ENCODE results near the gene IWS1. TPM values are rescaled to one million over a fixed set of nuclear protein-coding genes. Genes with fewer than 3 reads are reported as not detected.
"Not testable (repeated sequence)": the region's sequence is repeated elsewhere in the genome, so short reads cannot be mapped to it uniquely, and the experiment has no call there.

IWS1 gene
- total RNA-seq, 1 experiment from 2014 or later = 49.8 TPM

GRCh38 chr2:127463155-127463991 is 62.9 kb downstream of the IWS1 start:
- DNase-seq (ENCODE audit: extremely low read depth, low read depth) = no peak

DNA sequence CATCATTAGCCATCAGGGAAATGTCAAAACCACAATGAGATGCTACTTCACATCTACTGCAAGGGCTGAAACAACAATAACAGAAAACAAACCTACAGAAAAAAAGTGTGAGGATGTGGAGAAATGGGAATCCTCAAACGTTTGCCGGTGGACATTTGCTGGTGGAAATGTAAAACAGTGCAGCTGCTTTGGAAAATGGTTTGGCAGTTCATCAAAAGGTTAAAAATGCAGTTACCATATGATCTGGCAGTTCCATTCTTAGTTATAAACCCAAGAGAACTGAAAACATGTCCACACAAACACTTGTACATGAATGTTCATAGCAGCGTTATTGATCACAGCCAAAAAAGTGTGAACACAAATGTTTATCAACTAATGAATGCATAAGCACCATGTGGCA is 63.8 kb downstream of the IWS1 start:
- no peak for DNase-seq (ENCODE audit: extremely low read depth, low read depth)

- no peak for DNase-seq (ENCODE audit: extremely low read depth, low read depth)
Measured at GRCh38 chr2:127456960-127457359, 69.3 kb downstream of the IWS1 start.

DNA sequence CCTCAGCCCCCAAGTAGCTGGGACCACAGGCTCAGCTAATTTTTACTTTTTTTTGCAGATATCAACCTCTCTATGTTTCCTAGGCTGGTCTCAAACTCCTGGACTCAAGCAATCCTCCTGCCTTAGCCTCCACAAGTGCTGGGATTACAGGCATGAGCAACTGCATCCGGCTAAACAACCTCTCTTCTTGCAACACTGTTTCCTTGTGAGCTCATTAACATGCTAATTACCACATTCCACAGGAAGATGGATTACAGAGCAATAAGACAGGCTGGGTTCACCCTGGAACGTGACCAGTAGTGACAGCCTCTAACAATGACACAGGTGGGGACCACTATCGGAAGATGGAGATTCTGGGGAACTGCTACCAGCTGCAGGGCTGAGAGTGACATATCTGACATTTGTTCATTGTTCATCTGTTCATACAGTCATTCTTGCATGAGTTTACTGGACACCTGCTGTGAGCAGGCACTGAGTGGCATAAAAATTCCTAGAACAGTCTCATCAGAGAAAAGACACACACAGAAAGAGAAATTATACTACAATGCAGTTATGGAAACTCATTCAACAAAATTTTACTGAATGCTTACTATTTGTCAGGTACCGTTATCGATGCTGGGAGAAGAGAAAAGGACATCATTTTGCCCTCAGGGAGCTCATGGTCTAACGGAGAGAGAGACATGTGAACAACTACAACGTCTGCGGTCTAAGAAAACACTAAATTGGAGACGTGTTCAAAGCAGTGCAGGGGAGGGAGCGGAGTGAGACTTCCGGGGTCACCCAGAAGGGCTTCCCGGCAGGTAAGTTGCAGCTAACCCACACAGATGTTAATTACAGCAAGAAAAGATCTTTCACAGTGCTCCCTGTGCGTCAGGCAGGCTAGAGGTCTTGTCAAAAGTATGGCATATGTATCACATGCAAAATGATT is 70.5 kb downstream of the IWS1 start:
- DNase-seq (ENCODE audit: extremely low read depth, low read depth) = no peak

GRCh38 chr2:127454595-127455565 is 71.4 kb downstream of the IWS1 start:
- no peak for DNase-seq (ENCODE audit: extremely low read depth, low read depth)

DNA sequence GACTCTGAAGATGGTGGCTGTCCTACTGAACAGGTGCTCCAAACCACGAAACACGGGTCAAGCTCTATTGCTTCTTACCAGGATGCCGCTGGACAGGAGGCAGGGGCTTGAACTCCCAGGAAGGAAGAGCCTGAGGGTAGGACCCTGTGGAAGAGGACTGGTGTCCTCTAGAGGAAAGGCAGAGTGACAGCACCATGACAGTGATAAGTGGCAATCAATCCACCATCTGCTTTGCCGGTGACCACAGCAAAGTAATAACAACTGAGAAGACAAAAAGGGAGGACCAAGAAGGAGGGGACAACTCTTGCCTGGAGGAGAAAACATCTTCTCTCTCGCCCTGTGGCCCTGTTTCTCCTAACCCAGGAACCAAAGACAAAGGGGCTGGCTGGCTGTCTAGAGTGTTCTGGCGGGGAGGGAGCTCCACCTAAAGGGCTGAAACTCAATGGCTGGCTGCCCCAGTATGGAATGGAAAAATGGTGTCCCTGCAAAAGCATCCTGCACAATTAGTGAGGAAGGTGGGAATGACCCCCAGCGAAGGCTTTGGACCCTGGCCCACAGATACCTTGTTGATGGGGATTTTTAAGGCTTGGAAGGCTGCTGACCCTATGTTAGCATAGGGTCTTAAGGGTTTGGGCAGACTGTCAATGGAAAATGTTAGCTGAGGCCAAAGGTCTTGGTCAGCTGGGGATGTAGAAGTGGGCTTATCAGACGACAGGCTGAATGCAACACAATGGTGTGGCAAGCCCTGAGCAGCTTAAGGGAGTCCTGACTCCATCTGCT is 72.7 kb downstream of the IWS1 start:
- no peak for DNase-seq (ENCODE audit: extremely low read depth, low read depth)

- DNase-seq (ENCODE audit: extremely low read depth, low read depth) = no peak
Measured at GRCh38 chr2:127453013-127453391, 73.3 kb downstream of the IWS1 start.

DNA sequence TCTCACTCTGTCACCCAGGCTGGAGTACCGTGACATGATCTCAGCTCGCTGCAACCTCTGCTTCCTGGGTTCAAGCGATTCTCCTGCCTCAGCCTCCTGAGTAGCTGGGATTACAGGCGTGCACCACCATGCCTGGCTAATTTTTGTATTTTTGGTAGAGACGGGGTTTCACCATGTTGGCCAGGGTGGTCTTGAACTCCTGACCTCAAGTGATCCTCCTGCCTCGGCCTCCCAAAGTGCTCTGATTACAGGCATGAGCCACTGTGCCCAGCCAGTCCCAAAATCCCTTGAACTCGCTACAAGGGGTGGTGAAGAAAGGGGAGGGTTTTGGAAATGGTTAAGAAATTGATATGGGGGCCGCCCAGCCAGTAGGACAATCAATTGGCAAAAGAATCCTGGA is 73.9 kb downstream of the IWS1 start:
- DNase-seq (ENCODE audit: extremely low read depth, low read depth) = not testable (repeated sequence)

DNA sequence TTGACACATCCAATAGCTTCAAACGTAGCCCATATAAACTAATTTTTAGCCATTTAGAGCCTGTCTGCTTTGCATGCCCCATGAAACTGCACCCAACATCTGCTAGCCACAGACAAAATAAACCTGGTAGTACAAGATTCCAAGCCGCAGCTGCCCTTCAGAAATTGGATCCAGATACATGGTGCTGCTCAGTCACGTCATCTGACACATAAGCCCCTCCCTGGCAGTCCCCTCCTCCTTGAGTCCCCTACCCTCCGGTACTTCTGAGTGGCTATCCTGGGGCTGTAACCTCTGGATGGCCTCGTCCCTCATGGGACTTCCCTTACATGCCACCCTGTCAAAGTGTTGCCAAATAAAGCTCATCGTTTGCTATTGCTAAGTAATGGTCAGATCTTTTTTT is 74.3 kb downstream of the IWS1 start:
- no peak for DNase-seq (ENCODE audit: extremely low read depth, low read depth)

- no peak for DNase-seq (ENCODE audit: extremely low read depth, low read depth)
Measured at GRCh38 chr2:127449898-127450297, 76.4 kb downstream of the IWS1 start.

DNA sequence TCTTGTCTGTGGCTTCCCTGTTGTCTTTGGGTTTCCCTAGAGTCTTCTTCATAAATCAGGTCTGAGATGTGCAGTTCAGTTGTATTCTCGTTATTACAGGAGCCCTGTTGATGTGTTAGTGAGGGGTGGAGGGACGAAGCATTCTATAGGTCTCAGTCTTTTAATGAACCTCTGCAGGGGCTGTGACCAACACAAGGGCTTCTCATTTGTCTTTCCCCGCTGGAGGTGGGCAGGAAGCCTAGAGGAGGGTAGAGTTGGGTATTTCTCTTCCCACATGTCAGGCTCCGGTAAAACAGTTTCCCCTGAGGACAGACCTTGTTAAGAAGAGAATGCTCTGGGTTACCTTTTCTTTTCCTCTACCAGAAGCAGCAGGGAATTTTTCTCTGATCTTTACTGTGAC is 76.9 kb downstream of the IWS1 start:
- DNase-seq (ENCODE audit: extremely low read depth, low read depth) = no peak

- DNase-seq (ENCODE audit: extremely low read depth, low read depth) = no peak
Measured at GRCh38 chr2:127448526-127448925, 77.8 kb downstream of the IWS1 start.

DNA sequence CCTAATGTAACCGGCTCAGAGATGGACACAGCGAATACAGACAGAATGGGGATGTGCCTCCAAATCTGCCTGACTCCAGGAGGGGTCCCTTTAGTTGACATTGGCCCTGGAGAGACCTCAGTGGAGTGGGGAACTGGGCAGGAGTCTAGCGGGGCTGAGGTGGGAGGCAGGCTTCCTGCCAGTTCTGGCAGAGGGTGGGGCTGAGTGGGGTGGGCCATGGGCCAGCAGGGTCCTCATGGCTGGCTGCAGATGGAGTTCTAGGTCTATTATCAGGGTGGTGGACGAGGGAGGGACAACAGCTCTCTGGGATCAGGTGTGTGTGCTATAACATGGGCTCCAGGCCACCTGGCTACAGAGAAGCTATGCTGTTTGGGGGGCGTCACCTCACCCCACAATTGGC is 86.9 kb downstream of the IWS1 start:
- DNase-seq (ENCODE audit: extremely low read depth, low read depth) = no peak

GRCh38 chr2:127437781-127438726 is 88.2 kb downstream of the IWS1 start:
- no peak for DNase-seq (ENCODE audit: extremely low read depth, low read depth)

DNA sequence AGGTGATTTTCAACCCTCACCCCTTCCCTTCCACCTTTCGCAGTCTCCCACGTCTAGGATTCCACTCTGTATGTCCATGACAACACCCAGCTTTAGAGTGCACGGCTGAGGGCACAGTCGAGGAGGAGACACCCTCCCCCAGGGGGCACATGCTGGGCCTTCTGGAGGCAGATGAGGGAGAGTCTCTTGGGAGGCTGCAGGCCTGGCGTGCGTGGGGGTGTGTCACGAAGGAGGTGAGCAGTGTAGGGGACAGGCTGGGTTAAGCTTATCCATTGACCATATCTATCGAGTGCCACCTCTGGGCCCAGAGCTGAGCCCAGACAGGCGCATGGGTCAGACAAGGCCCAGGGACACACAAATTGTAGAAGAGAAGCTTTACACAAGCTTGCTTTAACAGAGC is 89.2 kb downstream of the IWS1 start:
- no peak for DNase-seq (ENCODE audit: extremely low read depth, low read depth)

DNA sequence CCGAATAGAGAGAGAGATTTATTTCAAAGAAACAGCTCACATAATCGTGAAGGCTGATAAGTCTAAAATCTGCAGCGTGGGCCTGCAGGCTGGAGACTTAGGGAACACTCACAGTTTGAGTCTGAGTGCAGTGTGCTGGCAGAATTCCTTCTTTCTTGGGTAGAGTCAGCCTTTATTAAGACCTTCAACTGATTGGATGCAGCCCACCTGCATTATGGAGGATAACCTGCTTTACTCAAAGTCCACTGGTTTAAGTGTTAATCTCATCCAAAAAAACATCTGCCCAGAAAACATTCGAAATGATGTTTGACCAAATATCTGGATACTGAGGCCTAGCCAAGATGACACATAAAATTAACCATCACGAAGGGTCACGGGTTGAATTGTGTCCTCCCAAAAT is 91.8 kb downstream of the IWS1 start:
- DNase-seq (ENCODE audit: extremely low read depth, low read depth) = no peak

GRCh38 chr2:127431408-127432023 is 94.8 kb downstream of the IWS1 start:
- DNase-seq (ENCODE audit: extremely low read depth, low read depth) = no peak
